ENCODE data around the gene MPPED2. TPM values are rescaled to one million over a fixed set of nuclear protein-coding genes. Genes with fewer than 3 reads are reported as not detected.

Gene MPPED2
- total RNA-seq, 1 donor from 2014 or later: 1.6 TPM

- Histone ChIP-seq H3K9ac (ENCODE audit: low read length) (no peak overlapping the region), H3K36me3 (ENCODE audit: insufficient read depth, low read length) (no peaks in the 10 kb centered on the region), H3K4me3 (ENCODE audit: insufficient read depth, low read depth, low read length) (no peak overlapping the region), H3K79me2 (ENCODE audit: insufficient read depth, low read length) (no peaks in the 10 kb centered on the region), H3K4me2 (ENCODE audit: low read length) (no peak overlapping the region), H4K20me1 (ENCODE audit: insufficient read depth, low read length) (no peaks in the 10 kb centered on the region), H3K4me1 (ENCODE audit: insufficient read depth, low read length) (no peaks in the 10 kb centered on the region), H3K9me3 (ENCODE audit: insufficient read depth, low read depth, low read length) (no peaks in the 10 kb centered on the region), H2AFZ (ENCODE audit: low read depth, low read length) (no peak overlapping the region), H3K27me3 (ENCODE audit: insufficient read depth, low read length) (no peaks in the 10 kb centered on the region), H3K27ac (ENCODE audit: low read depth, low read length) (no peak overlapping the region)
- DNase-seq (ENCODE audit: low read depth) (no peak), FAIRE-seq (no peak)
- H3K4me3 Mint-ChIP-seq (ENCODE audit: unreplicated experiment): no peak overlapping the region
- no peak overlapping the region for H3K27ac Mint-ChIP-seq (ENCODE audit: unreplicated experiment)
- H3K9me3 Mint-ChIP-seq (ENCODE audit: unreplicated experiment): no peaks in the 10 kb centered on the region
- H3K4me1 Mint-ChIP-seq (ENCODE audit: low read depth, unreplicated experiment): peaks cover 6% of the 10 kb centered on the region
- no peaks in the 10 kb centered on the region for H3K36me3 Mint-ChIP-seq (ENCODE audit: low read depth, unreplicated experiment)
- TF ChIP-seq EZH2 (IDR thresholded peaks at IDR 0.05; ENCODE audit: insufficient read depth, low read length): no peak
- TF ChIP-seq, protein P1, sequence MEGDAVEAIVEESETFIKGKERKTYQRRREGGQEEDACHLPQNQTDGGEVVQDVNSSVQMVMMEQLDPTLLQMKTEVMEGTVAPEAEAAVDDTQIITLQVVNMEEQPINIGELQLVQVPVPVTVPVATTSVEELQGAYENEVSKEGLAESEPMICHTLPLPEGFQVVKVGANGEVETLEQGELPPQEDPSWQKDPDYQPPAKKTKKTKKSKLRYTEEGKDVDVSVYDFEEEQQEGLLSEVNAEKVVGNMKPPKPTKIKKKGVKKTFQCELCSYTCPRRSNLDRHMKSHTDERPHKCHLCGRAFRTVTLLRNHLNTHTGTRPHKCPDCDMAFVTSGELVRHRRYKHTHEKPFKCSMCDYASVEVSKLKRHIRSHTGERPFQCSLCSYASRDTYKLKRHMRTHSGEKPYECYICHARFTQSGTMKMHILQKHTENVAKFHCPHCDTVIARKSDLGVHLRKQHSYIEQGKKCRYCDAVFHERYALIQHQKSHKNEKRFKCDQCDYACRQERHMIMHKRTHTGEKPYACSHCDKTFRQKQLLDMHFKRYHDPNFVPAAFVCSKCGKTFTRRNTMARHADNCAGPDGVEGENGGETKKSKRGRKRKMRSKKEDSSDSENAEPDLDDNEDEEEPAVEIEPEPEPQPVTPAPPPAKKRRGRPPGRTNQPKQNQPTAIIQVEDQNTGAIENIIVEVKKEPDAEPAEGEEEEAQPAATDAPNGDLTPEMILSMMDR (IDR thresholded peaks at IDR 0.05; ENCODE audit: insufficient read depth, low read depth, low read length): no peak
- no peaks in the 10 kb centered on the region for H3K27me3 Mint-ChIP-seq (ENCODE audit: low read depth, unreplicated experiment)
Measured at GRCh38 chr11:30368394-30368793, 217.8 kb downstream of the MPPED2 start.

GRCh38 chr11:30365793-30366517, 220.2 kb downstream of the MPPED2 start:
- Histone ChIP-seq H3K27ac (ENCODE audit: low read depth, low read length) (no peak overlapping the region), H3K9me3 (ENCODE audit: insufficient read depth, low read depth, low read length) (no peaks in the 10 kb centered on the region), H2AFZ (ENCODE audit: low read depth, low read length) (no peak overlapping the region), H3K4me1 (ENCODE audit: insufficient read depth, low read length) (no peaks in the 10 kb centered on the region), H3K4me3 (ENCODE audit: insufficient read depth, low read depth, low read length) (no peak overlapping the region), H3K36me3 (ENCODE audit: insufficient read depth, low read length) (no peaks in the 10 kb centered on the region), H3K27me3 (ENCODE audit: insufficient read depth, low read length) (no peaks in the 10 kb centered on the region), H3K9ac (ENCODE audit: low read length) (no peak overlapping the region), H3K79me2 (ENCODE audit: insufficient read depth, low read length) (no peaks in the 10 kb centered on the region), H4K20me1 (ENCODE audit: insufficient read depth, low read length) (no peaks in the 10 kb centered on the region), H3K4me2 (ENCODE audit: low read length) (no peak overlapping the region)
- DNase-seq (ENCODE audit: low read depth) (no peak), FAIRE-seq (no peak)
- Mint-ChIP-seq H3K9me3 (ENCODE audit: unreplicated experiment) (no peaks in the 10 kb centered on the region), H3K36me3 (ENCODE audit: low read depth, unreplicated experiment) (no peaks in the 10 kb centered on the region), H3K27me3 (ENCODE audit: low read depth, unreplicated experiment) (no peaks in the 10 kb centered on the region), H3K4me3 (ENCODE audit: unreplicated experiment) (no peak overlapping the region), H3K27ac (ENCODE audit: unreplicated experiment) (no peak overlapping the region), H3K4me1 (ENCODE audit: low read depth, unreplicated experiment) (peaks cover 6% of the 10 kb centered on the region)
- TF ChIP-seq, protein P1 (IDR thresholded peaks at IDR 0.05; ENCODE audit: insufficient read depth, low read depth, low read length): no peak
- no peak for TF ChIP-seq EZH2 (IDR thresholded peaks at IDR 0.05; ENCODE audit: insufficient read depth, low read length)

- Histone ChIP-seq H3K27ac (ENCODE audit: low read depth, low read length) (no peak overlapping the region), H3K4me1 (ENCODE audit: insufficient read depth, low read length) (no peaks in the 10 kb centered on the region), H3K4me3 (ENCODE audit: insufficient read depth, low read depth, low read length) (no peak overlapping the region), H3K27me3 (ENCODE audit: insufficient read depth, low read length) (no peaks in the 10 kb centered on the region), H3K9ac (ENCODE audit: low read length) (no peak overlapping the region), H2AFZ (ENCODE audit: low read depth, low read length) (no peak overlapping the region), H3K4me2 (ENCODE audit: low read length) (no peak overlapping the region), H3K9me3 (ENCODE audit: insufficient read depth, low read depth, low read length) (no peaks in the 10 kb centered on the region), H3K36me3 (ENCODE audit: insufficient read depth, low read length) (no peaks in the 10 kb centered on the region), H4K20me1 (ENCODE audit: insufficient read depth, low read length) (no peaks in the 10 kb centered on the region), H3K79me2 (ENCODE audit: insufficient read depth, low read length) (no peaks in the 10 kb centered on the region)
- no peaks in the 10 kb centered on the region for H3K36me3 Mint-ChIP-seq (ENCODE audit: low read depth, unreplicated experiment)
- FAIRE-seq (no peak), DNase-seq (ENCODE audit: low read depth) (no peak)
- TF ChIP-seq EZH2 (IDR thresholded peaks at IDR 0.05; ENCODE audit: insufficient read depth, low read length): no peak
- TF ChIP-seq, protein P1 (IDR thresholded peaks at IDR 0.05; ENCODE audit: insufficient read depth, low read depth, low read length): no peak
- H3K27ac Mint-ChIP-seq (ENCODE audit: unreplicated experiment): no peak overlapping the region
- peaks cover under 1% of the 10 kb centered on the region for H3K9me3 Mint-ChIP-seq (ENCODE audit: unreplicated experiment)
- no peaks in the 10 kb centered on the region for H3K27me3 Mint-ChIP-seq (ENCODE audit: low read depth, unreplicated experiment)
- peaks cover 6% of the 10 kb centered on the region for H3K4me1 Mint-ChIP-seq (ENCODE audit: low read depth, unreplicated experiment)
- H3K4me3 Mint-ChIP-seq (ENCODE audit: unreplicated experiment): no peak overlapping the region
Measured at GRCh38 chr11:30364837-30365482, 221.2 kb downstream of the MPPED2 start.
